Fibroblast of skin of right biceps (primary cell): Measurements from ENCODE around the gene MAS1L.

Experiments used
- DNase-seq: peaks from one replicate; pipeline ENCODE4 v3.0.0-alpha.2; 2013

Gene MAS1L

GRCh38 chr6:29510202-29510601, 22.4 kb upstream of the MAS1L start:
- no peak for DNase-seq

GRCh38 chr6:29509711-29510110, 22.0 kb upstream of the MAS1L start:
- DNase-seq: no peak

GRCh38 chr6:29509239-29509638, 21.5 kb upstream of the MAS1L start:
- DNase-seq: no peak

GRCh38 chr6:29507319-29507718, 19.6 kb upstream of the MAS1L start:
- no peak for DNase-seq

- no peak for DNase-seq
Measured at GRCh38 chr6:29506446-29507067, 18.8 kb upstream of the MAS1L start.

GRCh38 chr6:29505808-29506207, 18.1 kb upstream of the MAS1L start:
- no peak for DNase-seq

- DNase-seq: no peak
Measured at GRCh38 chr6:29504961-29505360, 17.2 kb upstream of the MAS1L start.

- no peak for DNase-seq
Measured at GRCh38 chr6:29502597-29502996, 14.8 kb upstream of the MAS1L start.

GRCh38 chr6:29502181-29502580, 14.4 kb upstream of the MAS1L start:
- no peak for DNase-seq

GRCh38 chr6:29501106-29501505, 13.3 kb upstream of the MAS1L start:
- DNase-seq: no peak

GRCh38 chr6:29500594-29500993, 12.8 kb upstream of the MAS1L start:
- DNase-seq: no peak

- DNase-seq: no peak
Measured at GRCh38 chr6:29499704-29500103, 11.9 kb upstream of the MAS1L start.

GRCh38 chr6:29496961-29497360, 9.2 kb upstream of the MAS1L start:
- no peak for DNase-seq

- no peak for DNase-seq
Measured at GRCh38 chr6:29495571-29495970, 7.8 kb upstream of the MAS1L start.

GRCh38 chr6:29494131-29494530, 6.4 kb upstream of the MAS1L start:
- no peak for DNase-seq

GRCh38 chr6:29493261-29493660, 5.5 kb upstream of the MAS1L start:
- DNase-seq: no peak

GRCh38 chr6:29491574-29491973, 3.8 kb upstream of the MAS1L start:
- DNase-seq: no peak

GRCh38 chr6:29490552-29490951, 2.8 kb upstream of the MAS1L start:
- DNase-seq: no peak

GRCh38 chr6:29490055-29490454, 2.3 kb upstream of the MAS1L start:
- DNase-seq: no peak

- DNase-seq: no peak
Measured at GRCh38 chr6:29489286-29489685, 1.5 kb upstream of the MAS1L start.

GRCh38 chr6:29488874-29489273, 1.1 kb upstream of the MAS1L start:
- no peak for DNase-seq

GRCh38 chr6:29487131-29487530, 625 bp downstream of the MAS1L start:
- DNase-seq: no peak

GRCh38 chr6:29486577-29486976, 1.2 kb downstream of the MAS1L start:
- no peak for DNase-seq

- no peak for DNase-seq
Measured at GRCh38 chr6:29483735-29484134, 4.0 kb downstream of the MAS1L start.

- no peak for DNase-seq
Measured at GRCh38 chr6:29483186-29483585, 4.6 kb downstream of the MAS1L start.

GRCh38 chr6:29479560-29479959, 8.2 kb downstream of the MAS1L start:
- DNase-seq: no peak
